GM18508 (cell line): ENCODE measurements around the gene REPIN1.

Source experiments
- ATAC-seq: cut with Tn5 transposase; IDR thresholded peaks from one replicate; pipeline ENCODE4 v1.9.1; 2021; ENCODE audit warnings: moderate number of reproducible peaks; ENCODE audit not compliant: insufficient read depth, unreplicated experiment

Gene REPIN1

DNA sequence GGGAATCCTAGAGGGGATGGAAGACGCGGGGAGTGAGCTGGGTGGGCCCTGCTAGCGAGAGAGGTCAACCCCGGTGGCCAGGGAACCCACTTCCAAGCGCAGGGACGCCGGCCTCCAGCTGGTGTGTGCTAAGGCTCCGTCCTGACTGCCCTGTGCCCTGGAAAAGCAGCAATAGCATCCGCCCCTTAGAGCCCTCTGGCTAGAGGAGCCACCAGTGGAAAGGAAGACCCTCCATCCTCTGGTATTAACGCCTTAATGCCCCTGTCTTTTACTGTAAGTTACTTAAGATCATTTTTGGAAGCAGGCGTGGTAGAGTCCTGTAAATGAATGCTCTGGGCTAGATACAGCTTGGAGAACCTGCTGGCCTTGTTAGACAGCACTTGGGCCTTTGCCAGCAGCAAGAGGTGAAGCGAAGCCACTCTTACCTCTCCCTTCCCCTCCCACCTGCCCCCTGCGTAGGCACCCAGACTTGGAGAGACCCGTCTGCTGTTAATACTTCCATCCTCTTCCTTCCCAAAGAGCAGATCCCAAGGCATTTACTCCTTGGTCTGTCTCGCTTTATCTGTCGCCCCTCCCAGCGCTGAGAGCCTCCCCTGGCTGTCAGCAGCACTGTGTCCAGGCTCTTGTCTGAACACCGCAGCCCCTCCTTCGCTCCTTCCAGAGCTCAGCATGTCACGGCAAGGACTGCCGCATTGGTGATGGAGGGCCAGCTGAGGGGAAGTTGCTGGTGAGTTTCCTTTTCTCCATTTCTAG lies 4.6 kb downstream of the REPIN1 start:
- ATAC-seq, result no peak

DNA sequence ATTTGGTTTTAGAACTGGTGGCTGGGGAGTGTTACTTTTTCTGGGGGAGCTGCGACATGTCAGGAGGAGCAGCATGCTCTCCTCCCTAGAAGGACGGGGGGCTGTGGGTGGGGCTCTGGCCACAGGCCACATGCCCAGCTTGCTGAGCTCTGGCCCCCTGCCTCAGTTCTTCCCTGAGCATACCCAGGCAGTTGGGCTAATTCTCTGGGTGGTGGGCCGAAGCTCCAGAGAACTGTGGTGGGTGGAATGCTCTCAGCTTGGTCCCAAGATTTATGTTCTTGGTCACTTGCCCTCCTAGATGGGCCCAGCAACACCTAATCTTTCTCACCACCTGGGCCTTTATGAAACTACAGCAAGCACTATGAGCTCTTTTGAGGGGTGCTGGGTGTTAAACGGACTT lies 5.4 kb downstream of the REPIN1 start:
- ATAC-seq, result no peak

DNA sequence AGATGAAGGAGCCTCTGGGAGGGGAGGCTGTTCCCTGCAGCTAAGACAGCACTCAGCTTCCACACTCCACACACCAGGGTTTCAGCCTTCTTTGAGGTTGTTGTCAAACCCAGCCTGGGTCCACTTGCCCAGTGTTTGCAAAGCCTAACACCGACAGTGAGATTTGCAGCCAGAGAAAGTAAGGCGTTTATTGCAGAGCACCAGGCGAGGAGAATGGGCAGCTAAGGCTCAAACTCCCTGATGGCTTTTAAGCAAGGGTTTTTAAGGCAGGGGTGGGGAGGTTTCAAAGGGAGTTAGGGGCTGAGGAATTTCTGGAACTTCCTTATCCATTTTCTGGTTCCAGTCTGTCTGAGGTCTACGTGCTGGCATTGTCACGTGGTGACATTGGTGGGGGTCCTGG lies 5.8 kb downstream of the REPIN1 start:
- ATAC-seq, result no peak

DNA sequence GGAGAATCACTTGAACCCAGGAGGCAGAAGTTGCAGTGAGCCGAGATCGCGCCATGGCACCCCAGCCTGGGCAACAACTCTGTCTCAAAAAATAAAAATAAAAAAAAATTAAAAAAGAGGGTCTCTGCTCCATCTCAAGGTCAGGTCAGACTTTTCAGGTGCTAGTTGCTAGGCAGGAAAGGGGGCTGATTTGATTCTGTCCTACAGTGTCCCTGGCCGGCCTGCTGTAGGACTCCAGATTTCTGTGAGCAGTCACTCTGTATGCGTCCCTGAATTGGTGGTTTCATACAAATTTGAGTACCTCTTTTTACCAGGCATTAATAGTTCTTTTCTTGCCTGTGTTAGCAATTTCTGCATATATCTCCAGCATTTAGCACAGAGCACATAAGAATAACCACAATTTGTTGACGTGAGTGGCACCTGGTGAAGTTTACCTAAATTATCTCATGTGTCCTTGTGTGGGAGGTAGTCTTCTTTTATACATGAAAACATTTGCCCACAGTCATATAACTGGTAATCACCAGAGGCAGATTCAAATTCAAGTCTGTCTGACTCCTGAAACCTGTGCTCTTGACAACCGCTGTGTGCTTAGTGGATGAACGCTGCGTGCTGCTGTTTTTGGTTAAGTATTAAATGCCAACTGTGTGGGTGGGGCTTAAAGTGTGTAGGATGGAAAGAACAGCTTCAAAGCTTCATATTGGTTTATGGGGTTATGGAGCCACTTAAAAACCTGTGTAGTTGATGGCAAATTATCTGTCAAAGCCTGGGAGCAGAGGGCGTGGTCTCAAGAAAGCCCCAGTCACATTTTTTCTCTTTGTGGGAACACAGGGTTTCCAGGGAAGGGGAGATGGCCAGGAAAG lies 7.3 kb downstream of the REPIN1 start:
- no peak for ATAC-seq

DNA sequence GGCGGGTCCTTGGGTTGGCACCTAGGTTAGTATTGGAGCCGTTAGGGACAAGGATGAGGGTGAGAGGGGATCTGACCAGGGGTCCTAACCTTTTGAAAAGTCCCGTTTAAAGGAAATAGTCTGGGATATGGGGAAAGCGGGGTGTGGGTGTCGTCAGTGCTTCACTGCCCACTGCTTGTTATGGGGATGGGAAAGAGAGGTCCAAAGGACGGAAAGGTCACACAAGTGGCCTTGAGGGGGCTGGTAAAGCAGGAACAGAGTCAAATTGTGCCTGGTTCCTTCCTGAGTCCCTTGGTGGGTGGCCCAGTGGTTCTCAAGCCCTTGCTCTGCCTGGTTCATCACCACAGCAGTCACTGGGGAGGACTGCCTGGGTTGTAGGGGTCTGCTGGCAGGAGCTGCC lies 7.9 kb downstream of the REPIN1 start:
- no peak for ATAC-seq

DNA sequence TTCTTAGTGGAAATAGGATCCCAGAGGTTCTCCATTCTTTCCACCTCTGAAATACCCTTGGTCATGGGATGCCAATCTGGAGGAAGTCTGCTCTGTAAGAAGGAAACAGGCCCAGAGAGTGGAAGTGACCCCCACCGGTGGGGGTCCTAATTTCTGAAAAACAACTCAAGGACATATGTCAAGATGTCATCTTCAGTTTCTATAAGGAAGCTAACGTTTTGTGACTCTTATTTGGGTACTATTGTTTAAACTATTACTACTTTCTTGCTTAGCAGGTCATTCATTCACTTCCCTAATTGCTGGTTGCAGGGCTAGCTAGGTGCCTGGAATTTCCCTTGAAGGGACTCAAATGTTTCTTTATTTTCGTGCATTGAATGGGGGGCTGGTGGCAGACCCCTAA lies 8.6 kb downstream of the REPIN1 start:
- no peak for ATAC-seq

DNA sequence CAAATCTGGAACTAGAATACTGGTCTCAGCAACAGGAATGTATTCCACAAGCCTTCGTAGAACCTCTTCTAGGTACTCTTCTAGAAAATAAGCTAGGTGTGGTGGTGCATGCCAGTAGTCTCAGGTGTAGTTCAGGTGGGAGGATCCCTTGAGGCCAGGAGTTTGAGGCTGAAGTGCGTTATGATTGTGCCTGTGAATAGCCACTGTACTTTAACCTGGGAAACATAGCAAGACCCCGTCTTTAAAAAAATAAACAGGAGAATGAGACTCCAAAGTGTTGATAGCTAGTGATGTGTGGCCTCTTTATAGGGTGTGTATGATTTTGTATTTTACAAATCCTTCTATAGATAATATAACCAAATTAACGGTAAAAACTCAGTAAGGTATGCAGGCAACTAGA lies 9.0 kb downstream of the REPIN1 start:
- ATAC-seq, result no peak

DNA sequence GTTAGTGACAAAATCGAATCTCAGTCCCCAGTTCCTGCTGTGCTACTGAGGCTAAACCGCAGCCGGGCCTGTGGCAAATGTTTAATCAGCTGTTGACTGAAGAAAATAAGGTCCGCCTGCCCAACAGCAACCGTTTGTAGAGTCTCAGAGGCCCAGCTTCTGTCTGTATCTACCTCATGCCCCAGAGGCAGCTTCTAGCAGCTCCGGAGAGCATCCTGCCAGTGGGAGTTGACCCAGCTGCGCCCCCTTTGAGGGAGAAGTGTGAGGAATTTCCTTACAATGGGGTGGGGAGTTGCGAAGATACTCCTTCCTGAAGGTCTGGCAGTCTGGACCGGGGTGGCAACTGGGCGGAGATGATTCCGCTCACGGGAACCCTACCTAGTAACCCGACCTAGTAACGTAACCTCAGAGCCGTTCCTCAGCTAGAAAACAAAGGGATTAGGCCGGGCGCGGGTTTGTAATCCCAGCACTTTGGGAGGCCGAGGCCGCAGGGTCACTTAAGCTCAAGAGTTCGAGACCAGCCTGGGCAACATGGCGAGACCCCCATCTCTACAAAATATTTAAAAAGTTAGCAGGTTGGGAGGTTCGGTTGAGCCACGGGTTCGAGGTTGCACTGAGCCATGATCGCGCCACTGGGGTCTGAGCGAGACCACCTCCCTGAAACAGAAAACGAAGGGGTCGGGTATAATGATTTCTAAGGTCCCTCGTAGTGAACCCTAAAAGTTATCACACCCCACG lies 9.7 kb downstream of the REPIN1 start:
- ATAC-seq, result no peak

DNA sequence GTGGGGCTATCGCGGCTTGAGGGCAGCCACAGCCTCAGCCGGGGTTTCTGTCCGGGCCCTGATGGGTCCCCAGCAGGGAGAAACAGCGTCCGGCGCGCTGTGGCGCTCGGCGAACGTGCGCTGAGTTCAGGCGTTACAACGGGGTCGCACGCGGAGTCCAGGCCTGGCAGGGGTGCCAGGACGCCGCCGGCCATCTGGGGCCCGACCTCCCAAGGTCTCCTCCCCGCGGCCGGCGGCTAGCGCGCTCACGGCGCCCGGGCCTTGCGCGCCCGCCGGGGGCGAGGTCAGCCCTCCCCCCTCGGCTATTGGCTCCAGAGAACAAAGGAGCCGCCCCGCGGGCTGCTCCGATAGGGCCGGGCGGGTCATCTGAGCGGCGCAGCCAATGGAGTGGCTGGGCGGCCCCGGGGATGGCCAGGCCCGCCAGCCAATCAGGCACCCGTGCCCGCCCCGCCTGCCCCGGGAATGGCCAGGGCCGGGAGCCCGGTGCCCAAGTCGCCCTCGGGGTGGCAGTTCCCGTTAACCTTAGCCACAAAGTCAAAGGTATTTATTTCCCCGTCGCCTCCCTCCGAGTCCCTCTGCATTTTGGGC lies 10.3 kb downstream of the REPIN1 start, which contains the start of gene ZNF775:
Gene ZNF775, plus strand, starts transcription at position 478 of the 588 bp plus-strand sequence. CDS start 9,141 bp downstream, outside the sequence.
- peak; percentile 39 for ATAC-seq

DNA sequence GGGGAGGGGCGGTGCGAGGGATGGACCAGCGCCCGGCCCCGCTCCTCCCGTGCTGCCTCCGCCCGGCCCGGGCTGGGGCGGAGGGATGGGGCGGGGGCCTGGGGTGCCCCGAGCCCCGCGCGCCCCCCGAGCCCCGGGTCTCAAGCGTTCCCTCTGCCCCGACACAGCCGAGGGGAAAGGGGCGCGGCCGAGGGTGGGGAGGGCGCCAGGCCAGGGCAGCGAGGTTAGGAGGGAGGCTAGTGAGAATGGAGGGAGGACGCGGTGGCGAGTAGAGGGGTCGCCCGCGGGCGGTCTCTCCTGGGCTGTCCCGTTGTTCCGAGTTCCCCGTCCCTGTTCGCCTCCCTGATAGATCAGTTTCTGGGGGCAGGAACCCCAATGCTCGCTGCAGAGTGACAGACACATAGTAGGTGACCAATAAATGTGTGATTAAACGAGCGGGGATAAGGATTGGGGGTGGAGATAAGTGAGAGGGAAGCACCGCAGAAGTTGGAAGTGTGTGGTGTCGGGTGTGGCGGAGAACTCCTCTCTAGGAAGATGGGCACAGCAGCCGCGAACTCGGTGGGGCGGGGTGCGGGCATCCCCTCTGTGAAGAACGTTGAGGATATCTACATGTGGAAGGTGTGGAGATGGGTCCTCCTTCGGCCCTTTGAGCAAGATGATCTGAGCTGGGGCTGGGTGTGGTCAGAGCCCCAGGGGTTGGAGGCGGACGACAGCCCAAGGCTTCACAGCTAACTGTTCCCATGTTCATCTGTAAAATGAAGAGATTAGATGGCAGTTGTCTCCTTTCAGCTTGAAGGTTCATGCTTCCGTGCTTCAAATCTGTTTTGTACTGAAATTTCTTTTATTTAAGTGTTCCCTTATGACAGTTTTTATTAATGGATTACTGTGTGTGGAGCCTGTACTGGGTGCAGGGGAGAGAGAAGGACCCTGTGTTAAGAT lies 11.1 kb downstream of the REPIN1 start:
- ATAC-seq, result no peak

DNA sequence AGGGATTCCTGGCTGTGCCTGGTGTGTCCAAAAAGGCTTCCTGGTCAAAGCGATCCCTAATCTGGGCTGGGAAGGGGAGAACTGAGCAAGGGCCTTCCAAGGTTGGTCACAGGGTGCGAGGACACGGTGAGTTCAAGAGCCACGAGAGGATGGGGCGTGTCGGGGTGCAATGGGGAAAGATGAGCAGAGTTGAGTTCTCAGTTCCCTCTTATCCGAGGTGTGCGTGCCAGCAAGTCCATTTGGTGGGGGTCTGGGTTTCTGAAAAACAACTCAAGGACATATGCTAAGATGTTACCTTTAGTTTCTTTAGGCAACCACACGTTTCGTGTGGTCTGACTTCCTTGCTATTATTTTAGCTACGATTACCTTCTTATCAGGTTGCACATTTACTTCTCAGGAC lies 11.8 kb downstream of the REPIN1 start:
- ATAC-seq, result no peak

DNA sequence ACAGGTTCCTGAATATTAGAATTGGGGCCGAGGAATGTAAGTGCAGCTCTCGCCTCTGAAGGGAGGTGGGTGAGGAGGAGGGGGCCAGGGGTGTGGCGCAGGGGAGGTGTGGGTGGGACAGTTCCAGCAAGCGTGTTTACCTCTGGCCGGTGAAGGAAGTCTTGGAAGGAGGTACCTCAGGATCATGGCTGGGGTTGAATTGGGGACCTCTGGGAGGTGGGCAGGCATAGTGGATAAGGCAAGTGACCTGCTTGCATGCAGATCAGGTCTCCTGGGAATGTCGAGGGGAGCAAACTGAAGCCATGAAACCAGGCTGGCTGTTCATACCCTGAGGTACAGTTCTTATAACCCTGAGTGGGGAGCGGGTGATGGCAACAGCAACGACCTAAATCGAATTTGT lies 12.5 kb downstream of the REPIN1 start:
- ATAC-seq, result no peak

DNA sequence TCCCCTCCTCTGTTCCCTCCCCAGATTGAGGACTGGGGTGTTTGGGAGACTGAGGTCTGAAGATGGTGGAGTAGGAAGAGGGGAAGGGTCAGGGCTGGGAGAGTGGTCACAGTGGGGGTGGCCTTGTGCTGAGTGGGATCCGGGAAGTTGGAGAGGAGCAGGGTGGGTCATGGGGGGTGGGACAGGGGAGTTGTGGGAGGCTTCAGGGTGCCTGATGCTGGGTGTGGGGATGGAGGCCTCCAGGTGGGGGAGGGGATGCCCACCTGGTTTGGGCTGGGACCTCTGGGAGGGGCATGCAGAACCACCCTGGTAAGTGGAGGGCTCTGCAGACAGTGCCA lies 13.1 kb downstream of the REPIN1 start:
- no peak for ATAC-seq

DNA sequence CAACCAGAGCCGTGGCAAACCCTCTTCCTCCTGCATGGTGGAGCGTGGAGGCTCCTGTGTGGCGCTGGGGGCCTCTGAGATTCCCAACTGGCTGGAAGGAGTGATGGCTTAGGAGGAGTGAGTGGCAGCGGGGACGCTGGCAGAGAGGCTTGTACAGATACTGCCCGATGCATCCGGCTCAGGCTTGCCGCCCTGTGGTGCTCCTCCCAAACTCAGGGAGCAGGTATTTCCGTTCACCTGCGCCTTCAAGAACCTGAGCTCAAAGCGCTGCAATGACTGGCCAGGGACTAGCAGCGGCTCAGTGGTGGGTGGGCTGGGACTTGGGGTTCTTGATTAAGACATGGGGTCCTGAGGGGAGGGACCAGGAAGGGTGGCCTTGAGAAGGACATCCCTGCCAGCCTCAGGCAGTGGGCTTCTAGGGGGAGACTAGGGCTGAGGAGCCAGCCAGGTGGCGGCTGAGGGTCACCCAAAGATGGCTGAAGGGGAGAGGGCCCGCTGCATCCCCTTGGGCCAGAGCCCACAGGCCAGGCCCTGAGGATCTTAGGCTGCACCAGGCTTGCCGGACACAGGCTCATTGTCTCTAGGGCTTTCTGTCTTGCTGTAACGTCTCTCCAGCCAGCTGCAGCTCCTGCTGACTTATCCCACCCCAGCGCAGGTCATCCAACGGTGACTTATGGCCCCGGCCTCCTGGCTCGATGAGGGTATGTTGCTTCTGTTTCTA lies 13.7 kb downstream of the REPIN1 start:
- ATAC-seq, result no peak

DNA sequence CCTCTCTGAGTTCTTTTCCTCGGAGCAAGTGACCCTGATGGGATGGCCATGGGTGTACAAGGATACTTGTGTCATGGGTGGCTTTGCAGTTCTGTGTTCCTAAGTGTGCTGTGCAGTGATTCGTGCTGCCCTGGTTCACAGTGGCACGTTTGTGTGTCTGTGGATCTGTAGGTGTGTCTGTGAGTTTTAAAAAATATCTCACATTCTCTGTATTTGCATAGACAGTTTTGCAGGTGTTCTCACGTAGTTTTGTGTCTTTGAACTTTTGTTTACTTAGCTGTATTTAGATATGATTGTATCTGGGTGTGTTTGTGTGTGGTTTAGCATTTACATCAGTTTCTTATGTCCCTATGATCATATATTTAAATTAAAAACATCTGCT lies 14.2 kb downstream of the REPIN1 start:
- ATAC-seq, result no peak

DNA sequence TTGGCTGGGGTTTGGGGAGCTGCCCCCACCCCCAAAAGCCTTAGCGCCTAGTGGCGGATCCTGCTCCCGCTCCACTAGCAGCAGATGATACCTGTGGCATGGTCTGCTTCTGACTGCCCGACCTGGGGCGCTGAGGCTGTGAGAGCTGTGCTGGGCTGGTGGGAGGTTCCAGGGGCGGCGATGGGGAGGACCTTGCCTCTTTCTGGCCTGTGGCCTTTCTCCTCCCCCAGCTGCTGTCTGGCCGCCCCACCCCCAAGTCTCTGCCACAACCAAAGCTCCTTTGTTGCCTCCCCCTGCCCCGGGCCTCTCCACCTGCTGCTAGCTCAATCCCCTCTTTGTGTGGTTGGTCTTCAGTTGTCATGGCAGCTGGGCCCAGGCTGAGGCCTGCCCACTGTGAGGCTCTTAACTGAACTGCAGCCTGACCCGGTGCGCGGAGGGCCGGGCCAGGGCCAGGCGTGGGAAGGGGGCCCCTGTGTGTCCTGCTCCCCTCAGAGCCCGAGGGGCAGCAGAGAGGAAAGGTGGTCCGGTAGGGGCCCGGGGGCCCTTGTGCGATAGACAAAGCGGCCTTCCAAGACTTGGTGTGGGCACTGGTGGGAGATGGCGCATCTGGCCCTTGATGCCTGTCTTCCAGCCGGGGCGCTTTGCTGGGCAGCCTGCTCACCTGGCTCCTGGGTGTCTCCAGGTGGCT lies 15.2 kb downstream of the REPIN1 start:
- no peak for ATAC-seq

DNA sequence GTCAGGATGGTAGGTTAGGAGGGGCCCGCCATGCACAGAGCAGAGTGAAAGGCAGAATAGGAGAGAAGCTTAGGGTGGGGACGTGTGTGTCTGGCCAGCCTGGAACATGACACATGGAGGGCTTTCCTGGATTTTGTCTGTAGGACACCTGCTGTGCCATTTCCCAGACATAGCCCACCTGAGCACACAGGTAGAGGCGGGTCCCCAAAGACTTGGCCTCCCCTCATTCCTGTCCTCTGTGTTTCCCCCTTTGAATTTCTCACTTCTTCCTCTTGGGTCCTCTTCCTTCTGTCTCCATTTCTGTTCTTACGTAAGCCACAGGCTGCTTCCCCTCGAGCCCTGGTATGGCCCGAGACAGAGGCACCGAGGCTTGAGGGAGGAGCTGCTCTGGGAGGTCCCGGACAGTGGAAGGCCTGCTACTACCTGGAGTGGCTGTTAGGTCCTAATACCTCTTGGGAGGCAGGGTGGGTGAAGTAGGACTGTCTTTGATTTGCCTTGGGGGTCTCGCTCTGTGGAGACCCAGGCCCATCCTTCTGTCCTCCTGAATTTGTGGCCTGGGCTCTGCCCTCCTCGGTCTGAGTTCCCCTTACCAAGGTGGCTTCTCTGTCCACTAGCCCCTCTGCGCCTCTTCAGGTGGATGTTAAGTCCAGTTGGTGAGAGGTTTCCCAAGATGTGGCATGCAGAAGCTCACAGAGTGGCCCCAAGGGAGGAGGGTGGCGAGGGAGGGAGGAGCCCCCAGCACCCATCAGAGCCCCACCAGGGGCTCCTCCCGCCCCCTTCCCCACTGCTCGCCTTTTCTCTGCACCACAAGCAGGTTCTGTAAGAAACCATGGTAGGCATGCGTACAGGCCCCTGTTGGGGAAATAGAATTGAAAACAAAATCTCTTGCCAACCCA lies 16.0 kb downstream of the REPIN1 start:
- no peak for ATAC-seq
